Activated T-cell treated with anti-CD3 and anti-CD28 coated beads, Interleukin-2, amount 50 U/mL, for 72 hours (primary cell): ENCODE measurements around the gene PKDCC. TPM values are rescaled to one million over a fixed set of nuclear protein-coding genes. Genes with fewer than 3 reads are reported as not detected.

Source experiments
- ATAC-seq, 2 donors: fragments of 150-1000 bp; cut with Tn5 transposase; replicated peaks in 1 of 2; 2 replicates each; pipeline ENCODE4 v1.10.0; 2021; ENCODE audit warnings: moderate library complexity in 2 of 2, mild to moderate bottlenecking in 1 of 2
- DNase-seq, 2 donors: peaks; one replicate each; pipeline ENCODE4 v3.0.0; 2021 to 2022; ENCODE audit warnings: mixed read lengths in 1 of 2
- H3K27ac Mint-ChIP-seq: one replicate; pipeline ENCODE4 v1.8.0; 2022; ENCODE audit warnings: mild to moderate bottlenecking, moderate library complexity, mixed read lengths
- H3K27me3 Mint-ChIP-seq: one replicate; pipeline ENCODE4 v1.8.0; 2022; ENCODE audit warnings: low read depth, mixed read lengths
- H3K36me3 Mint-ChIP-seq, 2 donors: one replicate each; pipeline ENCODE4 v1.8.0; 2022; ENCODE audit warnings: mixed read lengths in 2 of 2, mild to moderate bottlenecking in 1 of 2; ENCODE audit not compliant: insufficient read depth in 2 of 2
- H3K4me1 Mint-ChIP-seq: one replicate; pipeline ENCODE4 v1.8.0; 2022; ENCODE audit warnings: low read depth, mixed read lengths
- H3K4me3 Mint-ChIP-seq, 2 donors: one replicate each; pipeline ENCODE4 v1.8.0; 2022; ENCODE audit warnings: mild to moderate bottlenecking in 2 of 2, mixed read lengths in 2 of 2, moderate library complexity in 2 of 2
- H3K9me3 Mint-ChIP-seq, 2 donors: one replicate each; pipeline ENCODE4 v1.8.0; 2022; ENCODE audit warnings: mixed read lengths in 2 of 2
- total RNA-seq, 2 donors: library from RNA; stranded (reverse); gene quantifications; one replicate each; pipeline ENCODE4 v1.2.3, GENCODE V29; 2022

PKDCC gene, protein sequence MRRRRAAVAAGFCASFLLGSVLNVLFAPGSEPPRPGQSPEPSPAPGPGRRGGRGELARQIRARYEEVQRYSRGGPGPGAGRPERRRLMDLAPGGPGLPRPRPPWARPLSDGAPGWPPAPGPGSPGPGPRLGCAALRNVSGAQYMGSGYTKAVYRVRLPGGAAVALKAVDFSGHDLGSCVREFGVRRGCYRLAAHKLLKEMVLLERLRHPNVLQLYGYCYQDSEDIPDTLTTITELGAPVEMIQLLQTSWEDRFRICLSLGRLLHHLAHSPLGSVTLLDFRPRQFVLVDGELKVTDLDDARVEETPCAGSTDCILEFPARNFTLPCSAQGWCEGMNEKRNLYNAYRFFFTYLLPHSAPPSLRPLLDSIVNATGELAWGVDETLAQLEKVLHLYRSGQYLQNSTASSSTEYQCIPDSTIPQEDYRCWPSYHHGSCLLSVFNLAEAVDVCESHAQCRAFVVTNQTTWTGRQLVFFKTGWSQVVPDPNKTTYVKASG
- not detected for total RNA-seq

DNA sequence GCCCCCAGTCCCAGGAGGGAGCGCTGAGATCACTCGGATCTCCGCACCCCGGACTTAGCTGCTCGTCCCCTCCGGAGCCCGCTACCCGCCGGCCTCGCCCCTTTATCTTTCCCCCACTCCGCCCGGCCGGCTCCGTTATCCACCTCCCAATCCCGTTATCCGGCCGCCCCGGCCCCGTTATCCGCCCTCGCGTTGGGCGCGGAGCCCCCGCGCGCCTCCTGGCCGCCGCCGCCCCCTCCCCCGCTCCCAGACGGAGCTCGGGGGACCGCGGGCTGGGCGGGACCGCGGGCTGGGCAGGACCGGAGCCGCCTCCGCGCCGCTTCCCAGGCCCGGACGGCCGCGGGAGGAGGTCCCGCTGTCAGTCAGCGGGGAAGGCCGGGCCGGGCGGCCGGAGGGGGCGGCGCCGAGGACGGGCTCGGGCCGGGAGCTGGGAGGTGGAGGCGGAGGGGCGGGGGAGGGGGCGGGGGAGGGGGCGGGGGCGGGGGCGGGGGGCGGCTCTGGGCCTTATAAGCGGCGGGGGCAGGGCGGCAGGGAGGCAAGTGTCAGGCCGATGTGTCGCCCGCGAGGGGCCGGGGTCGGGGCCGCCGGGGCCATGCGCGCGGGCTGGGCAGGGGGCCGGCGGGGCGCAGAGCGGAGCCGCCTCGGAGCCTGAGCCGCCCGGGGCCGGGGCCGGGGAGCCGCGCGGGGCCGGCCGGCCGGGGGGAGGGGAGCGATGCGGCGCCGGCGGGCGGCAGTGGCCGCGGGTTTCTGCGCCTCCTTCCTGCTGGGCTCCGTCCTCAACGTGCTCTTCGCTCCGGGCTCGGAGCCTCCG lies at the start of gene PKDCC:
Gene PKDCC (plus strand): TSS at position 534 of the 811 bp plus-strand sequence. CDS start 179 bp downstream, at position 713.
- no peaks in the 10 kb centered on the region for H3K9me3 Mint-ChIP-seq
- peaks cover 57% of the 10 kb centered on the region for H3K27me3 Mint-ChIP-seq
- DNase-seq (peak; percentile 23 to 41), ATAC-seq (peak; percentile 63 to 68)
- no peak within 1 kb of the TSS for H3K27ac Mint-ChIP-seq
- H3K4me1 Mint-ChIP-seq: peaks cover 4% of the 10 kb centered on the region
- no peaks in the 10 kb centered on the region for H3K36me3 Mint-ChIP-seq
- peak within 1 kb of the TSS; percentile 56 to 68 for H3K4me3 Mint-ChIP-seq

- DNase-seq (no peak), ATAC-seq (no peak)
- Mint-ChIP-seq H3K9me3 (peaks cover 0 to 2% of the 10 kb centered on the region in 2 donors), H3K4me3 (no peak overlapping the region), H3K4me1 (no peaks in the 10 kb centered on the region), H3K36me3 (peaks cover 0 to under 1% of the 10 kb centered on the region in 2 donors), H3K27me3 (peaks cover 3% of the 10 kb centered on the region), H3K27ac (no peak overlapping the region)
Observed at GRCh38 chr2:41998186-41999127, 49.4 kb upstream of the PKDCC start.

DNA sequence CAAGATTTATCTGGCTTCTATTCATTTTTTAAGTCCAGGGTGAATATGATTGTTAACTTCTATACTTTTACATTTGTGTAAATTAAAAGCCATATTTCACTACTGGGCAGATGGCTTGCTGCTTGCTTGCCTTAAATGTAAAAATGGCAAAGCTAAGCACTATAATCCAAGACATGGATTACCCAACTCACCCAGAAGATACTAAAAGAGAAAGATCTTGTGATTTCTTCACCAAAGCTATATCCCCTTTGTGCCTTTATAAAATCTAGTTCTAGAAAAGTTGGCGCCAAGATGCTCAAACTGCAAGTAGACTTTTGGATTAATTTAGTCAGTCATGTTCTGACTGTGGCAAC lies 48.7 kb upstream of the PKDCC start:
- ATAC-seq (no peak), DNase-seq (no peak)
- H3K4me1 Mint-ChIP-seq: no peaks in the 10 kb centered on the region
- H3K4me3 Mint-ChIP-seq: no peak overlapping the region
- H3K27me3 Mint-ChIP-seq: peaks cover 7% of the 10 kb centered on the region
- H3K36me3 Mint-ChIP-seq: peaks cover 2 to 4% of the 10 kb centered on the region in 2 donors
- no peak overlapping the region for H3K27ac Mint-ChIP-seq
- H3K9me3 Mint-ChIP-seq: peaks cover 4 to 6% of the 10 kb centered on the region in 2 donors

- DNase-seq (no peak), ATAC-seq (no peak)
- Mint-ChIP-seq H3K27ac (no peak overlapping the region), H3K36me3 (peaks cover 3 to 5% of the 10 kb centered on the region in 2 donors), H3K4me1 (no peaks in the 10 kb centered on the region), H3K4me3 (no peak overlapping the region), H3K9me3 (peaks cover 4 to 11% of the 10 kb centered on the region in 2 donors), H3K27me3 (peaks cover 7% of the 10 kb centered on the region)
Observed at GRCh38 chr2:41999592-42000281, 48.1 kb upstream of the PKDCC start.

DNA sequence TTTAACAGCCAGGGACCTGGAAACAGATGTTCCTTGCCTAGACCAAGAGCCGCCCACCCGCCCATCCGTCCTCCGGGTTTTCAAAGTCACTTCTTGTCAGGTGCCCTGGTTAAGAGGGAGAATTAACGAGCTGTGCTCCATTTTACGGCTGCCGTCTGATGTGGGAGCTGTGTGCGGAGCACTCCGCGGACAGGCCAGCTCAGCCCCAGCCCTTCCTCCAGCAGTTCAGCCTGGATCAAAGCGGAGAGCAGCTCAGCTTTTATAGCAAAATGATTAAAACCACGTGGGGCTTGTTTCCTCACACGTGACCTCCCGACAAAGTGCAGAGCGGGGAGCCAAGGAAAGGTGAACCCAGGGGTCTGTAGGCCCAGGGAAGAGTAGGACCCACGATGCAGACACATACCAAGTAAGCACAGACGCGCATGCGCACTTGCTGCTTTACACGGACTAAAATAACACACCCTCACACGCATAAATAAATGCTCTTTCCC lies 46.1 kb upstream of the PKDCC start:
- Mint-ChIP-seq H3K36me3 (peaks cover 7 to 8% of the 10 kb centered on the region in 2 donors), H3K9me3 (peaks cover 4 to 13% of the 10 kb centered on the region in 2 donors), H3K4me3 (no peak overlapping the region), H3K4me1 (no peaks in the 10 kb centered on the region), H3K27ac (no peak overlapping the region), H3K27me3 (peaks cover 23% of the 10 kb centered on the region)
- ATAC-seq (no peak), DNase-seq (no peak)

DNA sequence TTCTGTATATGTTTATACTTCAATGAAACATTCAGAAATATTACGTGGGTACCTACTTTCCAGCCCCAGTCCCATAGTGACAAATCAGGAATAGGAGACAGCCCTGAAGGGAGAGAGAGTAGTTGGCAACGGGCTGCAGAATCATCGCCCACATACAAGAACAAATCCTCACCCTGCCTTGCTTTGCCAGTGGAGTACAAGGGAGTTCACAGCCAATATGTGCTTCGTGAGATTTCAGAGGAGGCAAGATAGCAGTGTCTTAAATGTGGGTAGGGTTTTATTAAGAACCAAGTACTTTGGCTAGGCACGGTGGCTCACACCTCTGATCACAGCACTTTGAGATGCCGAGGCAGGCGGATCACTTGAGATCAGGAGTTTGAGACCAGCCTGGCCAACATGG lies 40.3 kb upstream of the PKDCC start:
- no peak for DNase-seq
- Mint-ChIP-seq H3K4me1 (peaks cover 15% of the 10 kb centered on the region), H3K36me3 (peaks cover 7 to 8% of the 10 kb centered on the region in 2 donors), H3K9me3 (peaks cover 4 to 11% of the 10 kb centered on the region in 2 donors), H3K27ac (no peak overlapping the region), H3K27me3 (peaks cover 23% of the 10 kb centered on the region), H3K4me3 (no peak overlapping the region)
- ATAC-seq: no peak

DNA sequence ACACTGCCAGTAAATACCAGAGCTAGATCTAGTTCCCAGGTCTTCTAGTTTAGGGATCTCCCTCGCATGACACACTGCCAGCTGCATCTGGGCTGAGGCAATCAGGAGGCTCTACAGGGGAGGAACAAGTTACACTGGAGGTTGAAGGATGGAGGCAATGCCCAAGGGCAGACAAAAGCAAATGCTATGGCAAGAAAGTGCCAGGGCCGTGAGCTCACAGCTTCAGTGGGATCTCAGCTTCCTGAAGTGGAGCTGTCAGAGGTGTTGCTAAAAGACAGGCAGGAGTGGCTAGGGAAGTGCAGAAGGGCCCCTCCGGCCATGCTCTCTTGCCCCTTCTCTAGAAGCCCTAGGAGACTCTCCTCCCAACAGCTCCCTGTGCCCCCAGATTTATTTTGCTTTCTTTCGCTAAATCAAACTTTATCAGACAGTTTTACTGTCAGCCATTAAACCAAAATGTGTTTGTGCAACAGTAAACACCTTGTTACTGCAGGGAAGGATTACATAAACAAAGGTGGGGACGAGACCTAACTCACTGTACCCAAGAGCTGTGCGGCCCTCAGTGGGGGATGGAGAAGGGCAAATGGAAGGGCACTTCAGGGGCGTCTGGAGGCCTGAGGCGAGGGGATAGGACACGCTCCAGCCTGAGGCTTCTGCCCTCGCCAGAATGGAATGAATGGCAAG lies 39.4 kb upstream of the PKDCC start:
- H3K27ac Mint-ChIP-seq: no peak overlapping the region
- peaks cover 7 to 8% of the 10 kb centered on the region in 2 donors for H3K36me3 Mint-ChIP-seq
- H3K9me3 Mint-ChIP-seq: peaks cover 4 to 11% of the 10 kb centered on the region in 2 donors
- no peak overlapping the region for H3K4me3 Mint-ChIP-seq
- no peak for ATAC-seq
- no peak for DNase-seq
- H3K4me1 Mint-ChIP-seq: peaks cover 15% of the 10 kb centered on the region
- peaks cover 21% of the 10 kb centered on the region for H3K27me3 Mint-ChIP-seq

GRCh38 chr2:42009657-42010580 lies 37.9 kb upstream of the PKDCC start:
- ATAC-seq (peak; percentile 27 to 50), DNase-seq (peak; percentile 4 to 12)
- Mint-ChIP-seq H3K27me3 (peaks cover 16% of the 10 kb centered on the region), H3K4me3 (peak overlapping the region; percentile 20 to 74), H3K27ac (peak overlapping the region; percentile 50), H3K36me3 (peaks cover 2 to 4% of the 10 kb centered on the region in 2 donors), H3K4me1 (peaks cover 15% of the 10 kb centered on the region), H3K9me3 (peaks cover 0 to 2% of the 10 kb centered on the region in 2 donors)

DNA sequence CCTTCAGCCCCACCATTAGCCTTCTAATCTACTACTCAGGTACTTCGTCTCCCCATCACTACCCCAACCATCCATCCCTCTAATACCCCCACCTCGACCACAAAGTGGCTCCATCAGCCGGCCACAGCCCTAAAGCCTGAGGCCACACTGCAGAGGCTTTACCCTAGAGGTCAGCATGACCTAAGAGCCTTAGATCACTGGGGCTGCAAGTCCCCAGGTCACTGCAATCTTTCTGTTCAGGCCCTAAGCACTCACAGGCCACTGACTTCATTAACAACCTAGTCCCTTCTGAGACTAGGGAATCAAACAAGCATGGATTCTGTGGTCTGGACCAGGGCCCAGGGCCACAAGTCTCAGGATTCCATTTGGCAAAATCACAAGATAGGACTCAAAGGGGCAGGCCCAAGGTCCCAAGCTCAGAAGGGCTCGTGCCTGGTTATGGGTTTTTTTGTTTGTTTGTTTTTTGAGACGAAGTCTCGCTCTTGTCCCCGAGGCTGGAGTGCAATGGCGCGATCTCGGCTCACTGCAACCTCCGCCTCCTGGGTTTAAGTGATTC lies 37.0 kb upstream of the PKDCC start:
- DNase-seq: no peak
- Mint-ChIP-seq H3K36me3 (peaks cover 0 to 2% of the 10 kb centered on the region in 2 donors), H3K4me3 (no peak overlapping the region), H3K9me3 (peaks cover 0 to 2% of the 10 kb centered on the region in 2 donors), H3K27ac (no peak overlapping the region), H3K27me3 (peaks cover 8% of the 10 kb centered on the region), H3K4me1 (peaks cover 15% of the 10 kb centered on the region)
- ATAC-seq: no peak

DNA sequence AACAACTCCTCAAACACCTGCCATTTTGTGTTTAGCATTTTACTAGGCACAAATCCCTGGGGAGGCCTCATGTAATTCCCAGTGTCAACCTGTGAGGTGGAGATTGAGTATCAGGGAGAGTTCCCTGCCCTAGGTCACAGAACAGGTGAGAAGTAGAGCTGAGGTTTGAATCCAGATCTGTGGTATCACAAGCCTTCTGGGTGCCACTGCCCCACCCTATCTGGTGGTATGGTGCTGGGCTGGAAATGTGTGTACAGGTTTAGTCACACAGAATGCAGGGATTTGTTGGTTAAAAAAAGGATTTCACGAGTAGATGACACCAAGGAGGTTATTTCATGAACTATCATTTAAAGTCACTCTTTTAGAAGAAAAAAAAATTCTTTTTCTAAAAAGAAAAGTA lies 35.7 kb upstream of the PKDCC start:
- Mint-ChIP-seq H3K27ac (no peak overlapping the region), H3K36me3 (peaks cover 1 to 2% of the 10 kb centered on the region in 2 donors), H3K4me1 (peaks cover 15% of the 10 kb centered on the region), H3K4me3 (no peak overlapping the region), H3K9me3 (peaks cover 2% of the 10 kb centered on the region in 2 donors), H3K27me3 (no peaks in the 10 kb centered on the region)
- no peak for DNase-seq
- no peak for ATAC-seq
